Measurements from ENCODE around the gene PIK3R3. TPM values are rescaled to one million over a fixed set of nuclear protein-coding genes. Genes with fewer than 3 reads are reported as not detected.
"Not testable (repeated sequence)": the region's sequence is repeated elsewhere in the genome, so short reads cannot be mapped to it uniquely, and the experiment has no call there.

The PIK3R3 gene
- polyA plus RNA-seq, 1 donor (not counting 4 experiments of a cell fraction or from before 2014, with no cell fraction given): 11.9 TPM

GRCh38 chr1:46058936-46059335, 73.5 kb downstream of the PIK3R3 start:
- Histone ChIP-seq H2AFZ (ENCODE audit: control insufficient read depth, low read length) (no peak overlapping the region), H3K4me3 (ENCODE audit: control insufficient read depth in 2 of 3, extremely low read depth in 1 of 3, insufficient read depth in 2 of 3, low read depth in 1 of 3, low read length in 3 of 3) (no peak overlapping the region), H3K4me1 (ENCODE audit: control insufficient read depth, extremely low read depth, insufficient read depth, low read length) (no peaks in the 10 kb centered on the region), H3K4me2 (ENCODE audit: control insufficient read depth, extremely low read depth, insufficient read depth, low read depth, low read length) (no peak overlapping the region), H3K9me1 (ENCODE audit: control insufficient read depth, extremely low read depth, insufficient read depth, low read length) (no peaks in the 10 kb centered on the region), H3K9me3 (ENCODE audit: control insufficient read depth, low read depth, low read length) (no peaks in the 10 kb centered on the region), H3K27ac (ENCODE audit: control insufficient read depth, insufficient read depth, low read length) (no peak overlapping the region), H3K36me3 (ENCODE audit: control insufficient read depth in 2 of 2, extremely low read depth in 1 of 2, insufficient read depth in 2 of 2, low read length in 2 of 2) (peaks cover 0 to 3% of the 10 kb centered on the region in 2 experiments), H3K27me3 (ENCODE audit: control insufficient read depth, extremely low read depth, insufficient read depth, low read length) (no peaks in the 10 kb centered on the region), H4K20me1 (ENCODE audit: control insufficient read depth, extremely low read depth, insufficient read depth, low read length) (no peaks in the 10 kb centered on the region), H3K79me2 (ENCODE audit: control insufficient read depth, insufficient read depth, low read length) (no peaks in the 10 kb centered on the region), H3K9ac (ENCODE audit: control insufficient read depth, extremely low read depth, insufficient read depth, low read length) (no peak overlapping the region)
- FAIRE-seq: no peak
- no peak for DNase-seq (ENCODE audit: low read depth, low spot score)
- dilution Hi-C loops (cut with MboI; ENCODE audit: extremely low pct_ligation_motif_present, low sequenced_read_pairs): no loop called here
- no peak for TF ChIP-seq CTCF (optimal IDR thresholded peaks at IDR 0.05 in 1 of 3, IDR thresholded peaks at IDR 0.05 in 1 of 3, conservative IDR thresholded peaks at IDR 0.05 in 1 of 3; ENCODE audit: extremely low read depth in 1 of 3, insufficient read depth in 2 of 3, low read length in 3 of 3)
- TF ChIP-seq EZH2 (IDR thresholded peaks at IDR 0.05; ENCODE audit: low read length): no peak

- no peak overlapping the region for H3K4me2 ChIP-seq (ENCODE audit: control insufficient read depth, extremely low read depth, insufficient read depth, low read depth, low read length)
- FAIRE-seq: no peak
- peaks cover 0 to 3% of the 10 kb centered on the region in 2 experiments for H3K36me3 ChIP-seq (ENCODE audit: control insufficient read depth in 2 of 2, extremely low read depth in 1 of 2, insufficient read depth in 2 of 2, low read length in 2 of 2)
Observed at GRCh38 chr1:46057781-46058180, 74.6 kb downstream of the PIK3R3 start.

DNA sequence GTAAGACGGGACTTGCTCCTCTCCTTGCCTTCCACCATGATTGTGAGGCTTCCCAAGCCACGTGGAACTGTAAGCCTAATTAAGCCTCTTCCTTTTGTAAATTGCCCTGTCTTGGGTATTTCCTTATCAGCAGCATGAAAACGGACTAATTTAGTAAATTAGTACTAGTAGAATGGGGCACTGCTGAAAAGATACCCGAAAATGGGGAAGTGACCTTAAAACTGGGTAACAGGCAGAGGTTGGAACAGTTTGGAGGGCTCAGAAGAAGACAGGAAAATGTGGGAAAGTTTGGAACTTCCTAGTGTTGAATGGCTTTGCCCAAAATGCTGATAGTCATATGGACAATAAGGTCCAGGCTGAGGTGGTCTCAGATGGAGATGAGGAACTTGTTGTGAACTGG, 75.2 kb downstream of the PIK3R3 start:
- H3K4me2 ChIP-seq (ENCODE audit: control insufficient read depth, extremely low read depth, insufficient read depth, low read depth, low read length); FAIRE-seq; H3K27me3 ChIP-seq (ENCODE audit: control insufficient read depth, extremely low read depth, insufficient read depth, low read length); H3K27ac ChIP-seq (ENCODE audit: control insufficient read depth, insufficient read depth, low read length); H3K9me3 ChIP-seq (ENCODE audit: control insufficient read depth, low read depth, low read length); DNase-seq (ENCODE audit: low read depth, low spot score); H4K20me1 ChIP-seq (ENCODE audit: control insufficient read depth, extremely low read depth, insufficient read depth, low read length); dilution Hi-C loops (cut with MboI; ENCODE audit: extremely low pct_ligation_motif_present, low sequenced_read_pairs); H3K9me1 ChIP-seq (ENCODE audit: control insufficient read depth, extremely low read depth, insufficient read depth, low read length); H3K79me2 ChIP-seq (ENCODE audit: control insufficient read depth, insufficient read depth, low read length); H3K4me3 ChIP-seq (ENCODE audit: control insufficient read depth in 2 of 3, extremely low read depth in 1 of 3, insufficient read depth in 2 of 3, low read depth in 1 of 3, low read length in 3 of 3); H3K4me1 ChIP-seq (ENCODE audit: control insufficient read depth, extremely low read depth, insufficient read depth, low read length); H3K36me3 ChIP-seq (ENCODE audit: control insufficient read depth in 2 of 2, extremely low read depth in 1 of 2, insufficient read depth in 2 of 2, low read length in 2 of 2); H2AFZ ChIP-seq (ENCODE audit: control insufficient read depth, low read length); H3K9ac ChIP-seq (ENCODE audit: control insufficient read depth, extremely low read depth, insufficient read depth, low read length): not testable (repeated sequence)

More at GRCh38 chr1:46057781-46058180, 74.6 kb downstream of the PIK3R3 start:
- Histone ChIP-seq H3K27ac (ENCODE audit: control insufficient read depth, insufficient read depth, low read length) (no peak overlapping the region), H3K4me3 (ENCODE audit: control insufficient read depth in 2 of 3, extremely low read depth in 1 of 3, insufficient read depth in 2 of 3, low read depth in 1 of 3, low read length in 3 of 3) (no peak overlapping the region), H3K27me3 (ENCODE audit: control insufficient read depth, extremely low read depth, insufficient read depth, low read length) (no peaks in the 10 kb centered on the region), H4K20me1 (ENCODE audit: control insufficient read depth, extremely low read depth, insufficient read depth, low read length) (no peaks in the 10 kb centered on the region), H3K4me1 (ENCODE audit: control insufficient read depth, extremely low read depth, insufficient read depth, low read length) (no peaks in the 10 kb centered on the region), H2AFZ (ENCODE audit: control insufficient read depth, low read length) (no peak overlapping the region), H3K9ac (ENCODE audit: control insufficient read depth, extremely low read depth, insufficient read depth, low read length) (no peak overlapping the region), H3K9me1 (ENCODE audit: control insufficient read depth, extremely low read depth, insufficient read depth, low read length) (no peaks in the 10 kb centered on the region), H3K9me3 (ENCODE audit: control insufficient read depth, low read depth, low read length) (no peaks in the 10 kb centered on the region), H3K79me2 (ENCODE audit: control insufficient read depth, insufficient read depth, low read length) (no peaks in the 10 kb centered on the region)
- dilution Hi-C loops (cut with MboI; ENCODE audit: extremely low pct_ligation_motif_present, low sequenced_read_pairs): no loop called here
- no peak for TF ChIP-seq CTCF (optimal IDR thresholded peaks at IDR 0.05 in 1 of 3, IDR thresholded peaks at IDR 0.05 in 1 of 3, conservative IDR thresholded peaks at IDR 0.05 in 1 of 3; ENCODE audit: extremely low read depth in 1 of 3, insufficient read depth in 2 of 3, low read length in 3 of 3)
- DNase-seq (ENCODE audit: low read depth, low spot score): no peak

Measured in keratinocyte (primary cell).